Posterior cingulate gyrus (tissue), 11 donors: ENCODE measurements around the gene PRRC2C.
"Not testable (repeated sequence)": the region's sequence is repeated elsewhere in the genome, so short reads cannot be mapped to it uniquely, and the experiment has no call there.

Experiments used
- DNase-seq, 10 donors: peaks; one replicate each; pipeline versions ENCODE4 v3.0.0 to v3.0.0-alpha.2; 2020 to 2021; ENCODE audit warnings: mixed read lengths in 3 of 10
- intact Hi-C: fragments of 100-400 bp; cut with DNase I; formaldehyde crosslinking; loops from one replicate; pipeline ENCODE4 v1.15.1; 2023

PRRC2C gene

DNA sequence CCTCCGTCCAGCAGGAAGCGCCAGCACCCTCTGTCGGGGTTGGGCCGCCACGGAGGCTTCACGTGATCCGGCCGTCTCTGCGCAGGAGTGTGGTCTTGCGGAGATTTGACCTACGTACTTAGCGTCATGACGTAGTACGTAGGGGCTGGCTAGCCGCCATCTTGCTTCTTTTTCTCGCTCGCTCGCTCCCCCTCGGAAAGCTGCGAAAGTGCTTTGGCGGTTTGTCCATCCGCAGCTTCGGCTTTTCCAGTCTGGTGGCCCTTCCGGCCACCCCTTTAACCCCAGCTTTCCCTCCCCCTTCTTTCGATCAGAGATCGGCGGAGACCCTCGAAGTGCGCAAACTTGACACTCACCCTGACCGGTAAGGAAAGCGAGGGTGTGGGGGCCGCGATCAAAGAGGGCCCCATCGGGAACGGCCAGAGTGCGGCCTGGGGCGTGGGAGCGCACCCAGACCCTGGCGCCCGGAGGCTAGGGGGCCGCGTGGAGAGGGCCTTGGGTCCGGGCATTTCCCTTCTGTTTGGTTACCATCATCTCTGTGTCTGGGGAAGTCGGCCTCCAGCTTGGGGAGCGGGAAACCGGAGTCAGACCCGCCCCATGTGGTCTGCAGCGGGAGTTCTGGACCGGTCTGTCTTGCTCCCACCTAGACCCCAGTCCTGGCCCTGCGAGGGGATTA lies at the start of gene PRRC2C:
PRRC2C (plus strand) TSS at position 156 of the 673 bp plus-strand sequence. CDS start 26,559 bp downstream, outside the sequence.
- DNase-seq: peak; percentile 95 to 99 (median 97)
- intact Hi-C loops: loop anchor here (1.0 to 10.0 kb wide), 3 partner anchors 257 to 1047 kb away; partner anchors contain the start of genes SUCO and VAMP4

DNA sequence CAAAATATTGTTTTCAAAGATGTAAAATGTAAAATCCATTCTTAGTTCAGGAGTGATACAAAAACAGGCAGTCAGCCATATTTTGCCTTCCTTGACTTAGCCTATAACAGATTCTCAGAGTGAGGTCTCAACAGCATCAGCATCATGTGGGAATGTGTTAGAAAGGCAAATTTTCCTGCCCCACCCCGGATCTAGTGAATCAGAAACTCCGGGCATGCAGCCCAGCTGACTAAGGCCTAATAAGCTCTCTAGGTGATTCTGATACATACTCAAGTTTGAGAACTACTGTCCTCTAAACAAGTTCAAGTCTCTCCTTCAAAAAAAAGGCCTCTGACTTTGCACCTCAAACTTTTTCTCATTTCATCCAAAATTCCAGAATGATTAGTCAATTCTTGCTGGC lies 46.9 kb upstream of the PRRC2C start:
- DNase-seq: no peak
- intact Hi-C loops: no loop called here

DNA sequence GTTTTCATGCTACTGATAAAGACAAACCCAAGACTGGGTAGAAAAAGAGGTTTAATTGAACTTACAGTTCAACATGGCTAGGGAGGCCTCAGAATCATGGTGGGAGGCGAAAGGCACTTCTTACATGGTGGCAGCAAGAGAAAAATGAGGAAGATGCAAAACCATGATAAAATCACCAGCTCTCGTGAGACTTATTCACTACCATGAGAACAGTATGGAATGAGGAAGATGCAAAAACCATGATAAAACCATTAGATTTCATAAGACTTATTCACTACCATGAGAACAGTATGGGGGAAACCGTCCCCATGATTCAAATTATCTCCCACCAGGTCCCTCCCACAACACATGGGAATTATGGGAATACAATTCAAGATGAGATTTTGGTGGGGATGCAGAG lies 45.1 kb upstream of the PRRC2C start:
- DNase-seq, intact Hi-C loops: not testable (repeated sequence)

DNA sequence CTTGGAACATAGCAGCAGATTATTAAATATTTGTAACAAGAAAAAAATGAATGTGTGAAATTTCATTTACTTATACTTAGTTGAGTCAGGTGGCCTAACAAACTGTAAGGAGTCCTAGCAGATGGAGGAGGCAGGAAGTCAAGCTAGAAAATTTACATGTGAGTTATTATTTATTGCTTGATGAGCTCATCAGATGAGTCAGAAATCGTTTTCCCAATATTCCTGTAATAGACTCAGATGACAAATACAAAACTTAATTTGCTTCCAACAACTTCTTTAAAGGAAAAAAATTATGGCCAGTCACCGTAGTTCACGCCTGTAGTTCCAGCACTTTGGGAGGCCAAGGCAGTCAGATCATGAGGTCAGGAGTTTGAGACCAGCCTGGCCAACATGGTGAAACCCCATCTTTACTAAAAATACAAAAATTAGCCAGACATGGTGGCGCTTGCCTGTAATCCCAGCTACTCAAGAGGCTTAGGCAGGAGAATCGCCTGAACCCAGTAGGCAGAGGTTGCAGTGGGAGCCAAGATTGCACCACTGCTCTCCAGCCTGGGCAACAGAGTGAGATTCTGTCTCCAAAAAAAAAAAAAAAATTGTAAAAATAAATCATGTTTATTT lies 43.9 kb upstream of the PRRC2C start:
- DNase-seq, intact Hi-C loops: not testable (repeated sequence)

DNA sequence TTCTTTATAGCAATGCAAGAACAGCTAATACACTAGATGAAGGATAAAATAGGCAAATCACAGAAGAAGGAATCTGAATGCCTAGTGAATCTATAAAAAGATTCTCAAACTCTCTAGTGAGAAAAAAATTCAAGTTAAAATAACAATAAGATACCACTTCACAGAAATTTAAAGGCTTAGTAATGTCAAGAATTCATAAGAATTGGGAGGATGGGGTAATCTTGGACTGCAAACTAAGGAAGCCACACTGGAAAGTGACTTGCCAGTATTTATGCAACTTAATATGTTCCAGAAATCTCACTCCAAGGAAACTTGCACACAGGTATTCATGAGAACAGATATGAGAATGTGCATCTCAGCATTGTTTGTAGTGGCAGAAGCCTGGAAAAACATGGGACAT lies 38.9 kb upstream of the PRRC2C start:
- no peak for DNase-seq
- intact Hi-C loops: no loop called here

DNA sequence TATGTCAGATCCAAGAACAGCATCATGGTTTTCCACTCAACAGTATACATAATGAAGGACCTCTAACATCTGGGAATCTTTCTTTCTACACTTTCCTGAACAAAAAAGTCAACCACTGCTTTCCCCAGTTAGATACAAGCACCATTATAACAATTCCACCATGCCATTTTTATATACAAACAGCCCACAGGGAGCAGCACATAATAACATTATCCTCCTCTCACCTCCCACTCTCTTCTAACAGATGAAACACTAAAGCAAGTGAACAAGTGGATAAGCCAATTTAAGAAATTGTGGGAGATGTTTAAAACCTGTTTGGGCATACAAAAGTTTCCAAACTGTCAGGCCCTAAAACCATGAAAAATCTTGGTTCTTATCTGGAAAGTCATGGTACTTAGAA lies 29.4 kb upstream of the PRRC2C start:
- intact Hi-C loops: no loop called here
- DNase-seq: no peak

DNA sequence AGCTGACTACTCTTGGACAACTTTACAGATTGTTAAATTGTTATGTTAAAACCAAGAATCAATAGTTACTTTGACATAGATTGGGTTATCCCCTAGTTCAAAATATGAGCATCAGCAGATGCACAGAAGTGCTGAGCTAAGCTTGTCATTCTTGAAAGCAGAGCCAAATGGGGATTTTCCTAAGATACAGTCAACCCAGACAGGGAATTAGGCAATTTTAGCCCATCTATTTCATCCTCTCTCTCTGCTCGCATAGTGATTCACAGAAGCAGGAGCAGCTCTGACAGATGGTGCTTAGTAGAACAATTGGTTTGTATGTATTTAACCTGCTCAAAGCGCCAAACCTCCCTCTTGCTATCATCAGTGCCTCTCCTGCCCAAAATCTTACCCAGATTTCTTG lies 27.9 kb upstream of the PRRC2C start:
- intact Hi-C loops: no loop called here
- DNase-seq: no peak

DNA sequence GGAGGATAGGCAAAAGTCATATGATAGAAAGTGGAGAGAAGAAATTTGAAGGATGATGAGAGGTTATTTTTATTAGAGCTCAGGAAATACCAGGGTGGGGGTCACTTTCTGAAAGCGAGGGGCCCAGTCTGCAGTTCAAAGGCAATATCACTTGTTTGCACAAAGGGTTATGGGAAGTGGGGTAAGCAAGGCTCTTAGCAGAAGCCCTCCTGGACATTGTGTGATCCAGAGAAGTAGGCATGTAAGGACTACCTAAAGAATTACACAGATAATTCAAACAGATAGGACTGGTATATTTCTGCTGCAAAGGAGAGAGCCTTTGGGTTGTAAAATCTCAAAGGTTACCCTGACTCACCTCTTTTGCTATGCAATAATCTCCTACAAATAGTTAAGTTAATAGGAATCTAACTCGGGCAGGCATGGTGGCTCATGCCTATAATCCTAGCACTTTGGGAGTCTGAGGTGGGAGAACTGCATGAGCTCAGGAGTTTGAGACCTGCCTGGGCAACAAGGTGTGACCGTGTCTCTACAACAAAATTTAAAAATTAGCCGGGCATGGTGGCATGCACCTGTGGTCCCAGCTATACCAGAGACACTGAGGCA lies 25.2 kb upstream of the PRRC2C start:
- no peak for DNase-seq
- intact Hi-C loops: no loop called here

DNA sequence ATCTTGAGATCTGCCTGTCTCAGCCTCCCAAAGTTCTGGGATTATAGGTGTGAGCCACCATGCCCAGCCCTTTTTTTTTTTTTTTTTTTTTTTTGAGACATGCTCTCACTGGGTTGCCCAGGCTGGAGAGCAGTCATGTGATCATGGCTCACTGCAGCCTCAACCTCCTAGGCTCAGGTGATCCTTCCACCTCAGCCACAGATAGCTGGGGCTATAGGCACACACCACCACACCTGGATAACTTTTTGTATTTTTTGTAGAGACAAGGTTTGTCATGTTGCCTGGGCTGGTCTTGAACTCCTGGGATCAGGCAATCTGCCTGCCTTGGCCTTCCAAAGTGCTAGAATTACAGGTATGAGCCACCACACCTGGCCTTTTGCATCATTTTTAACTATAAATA lies 17.7 kb upstream of the PRRC2C start:
- intact Hi-C loops: no loop called here
- DNase-seq: no peak

DNA sequence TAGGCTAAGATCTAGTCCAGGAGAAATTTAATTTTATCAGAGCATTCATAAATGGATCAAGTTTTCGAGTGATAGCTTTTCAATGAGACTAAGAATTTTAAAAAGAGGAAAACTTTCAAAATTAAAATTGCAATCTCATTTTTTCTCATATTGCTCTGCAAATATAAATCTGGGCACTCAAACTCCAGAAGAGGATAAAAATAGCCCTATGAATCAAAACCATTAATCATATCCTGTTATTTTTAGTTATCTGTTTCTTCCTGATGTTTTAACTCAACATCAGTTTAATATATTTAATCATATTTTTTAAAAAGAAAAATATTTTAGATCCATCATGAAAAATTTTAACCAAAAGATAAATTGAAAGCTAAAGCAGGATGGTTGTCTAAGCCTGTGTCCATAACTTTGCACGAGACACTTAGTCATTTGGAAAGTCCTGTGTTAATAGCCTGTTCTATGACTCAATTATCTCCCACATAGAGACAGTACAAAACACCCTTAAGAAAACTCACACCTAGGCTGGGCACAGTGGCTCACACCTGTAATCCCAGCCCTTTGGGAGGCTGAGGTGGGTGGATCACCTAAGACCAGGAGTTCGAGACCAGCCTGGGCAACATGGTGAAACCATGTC lies 17.1 kb upstream of the PRRC2C start:
- intact Hi-C loops: no loop called here
- no peak for DNase-seq

DNA sequence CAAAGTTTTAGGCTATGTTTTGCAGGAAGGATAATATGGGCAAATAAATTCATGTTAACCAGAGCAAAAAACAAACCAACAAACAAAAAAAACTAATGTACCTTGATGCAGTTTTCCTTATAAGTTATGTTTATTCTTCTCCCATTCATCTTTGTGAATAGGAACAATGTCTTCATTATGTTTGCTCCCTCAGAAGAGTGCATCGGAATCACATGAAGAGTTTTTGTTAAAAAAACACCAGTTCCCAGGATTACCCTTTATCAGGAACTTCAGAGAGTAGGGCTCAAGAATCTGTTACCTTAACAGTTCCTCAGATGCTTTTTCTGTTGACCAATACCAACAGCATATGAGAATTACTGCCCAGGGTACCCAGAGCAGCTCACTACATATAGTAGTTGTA lies 14.6 kb upstream of the PRRC2C start:
- intact Hi-C loops: no loop called here

DNA sequence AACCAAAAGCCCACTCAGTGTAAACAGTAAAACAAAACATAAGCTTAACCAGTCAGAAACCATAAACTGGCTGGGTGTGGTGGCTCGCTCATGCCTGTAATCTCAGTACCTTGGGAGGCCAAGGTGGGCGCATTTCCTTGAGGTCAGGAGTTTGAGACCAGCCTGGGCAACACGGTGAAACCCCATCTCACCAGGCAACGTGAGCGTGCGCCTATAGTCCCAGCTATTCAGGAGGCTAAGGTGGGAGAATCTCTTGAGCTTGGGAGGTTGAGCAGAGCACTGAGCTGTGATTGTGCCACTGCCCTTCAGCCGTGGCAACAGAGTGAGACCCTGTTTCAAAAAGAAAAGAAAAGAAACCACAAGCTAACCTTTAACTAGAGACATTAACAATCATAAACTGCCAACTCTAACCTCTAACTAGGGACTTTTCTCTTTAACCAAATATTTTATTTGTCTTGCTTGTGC lies 13.1 kb upstream of the PRRC2C start:
- DNase-seq: no peak
- intact Hi-C loops: no loop called here

More for the DNA sequence above, 14.6 kb upstream of the PRRC2C start:
- no peak for DNase-seq

DNA sequence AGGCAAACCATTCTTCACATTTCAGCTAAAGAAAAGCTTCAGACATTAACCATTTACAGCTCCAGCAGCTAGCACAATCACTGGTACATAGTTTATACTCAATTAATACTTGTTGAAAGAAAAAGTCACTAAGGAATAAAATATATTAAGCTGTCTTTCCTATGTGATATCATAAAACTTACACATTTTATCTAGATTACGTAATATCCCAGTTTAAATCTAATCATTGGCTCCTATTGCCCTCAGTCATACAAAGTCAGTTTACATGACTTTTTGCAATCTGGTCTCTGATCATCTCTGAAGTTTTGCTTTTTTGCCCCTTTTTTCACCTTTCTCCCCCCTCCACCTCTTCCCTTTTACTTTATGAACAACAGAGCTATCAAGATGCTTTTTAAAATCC lies 8.5 kb upstream of the PRRC2C start:
- DNase-seq: no peak

DNA sequence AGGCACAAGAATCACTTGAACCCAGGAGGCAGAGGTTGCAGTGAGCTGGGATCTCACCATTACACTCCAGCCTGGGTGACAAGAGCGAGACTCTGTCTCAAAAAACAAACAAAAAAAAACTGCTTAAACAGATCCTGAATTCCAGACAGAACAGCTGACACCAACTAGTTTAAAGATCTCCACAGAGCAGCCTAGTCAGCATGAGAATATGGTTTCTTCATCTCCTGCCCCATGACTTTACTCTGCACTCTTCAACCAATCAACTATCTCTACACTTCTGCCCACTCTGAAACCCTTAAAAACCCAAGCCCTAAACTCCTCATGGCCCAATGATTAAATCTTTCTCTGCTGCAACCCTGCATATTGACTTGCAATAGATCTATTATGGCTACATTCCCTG lies 7.5 kb upstream of the PRRC2C start:
- DNase-seq: no peak
- intact Hi-C loops: no loop called here

More for the DNA sequence above, 8.5 kb upstream of the PRRC2C start:
- intact Hi-C loops: no loop called here

DNA sequence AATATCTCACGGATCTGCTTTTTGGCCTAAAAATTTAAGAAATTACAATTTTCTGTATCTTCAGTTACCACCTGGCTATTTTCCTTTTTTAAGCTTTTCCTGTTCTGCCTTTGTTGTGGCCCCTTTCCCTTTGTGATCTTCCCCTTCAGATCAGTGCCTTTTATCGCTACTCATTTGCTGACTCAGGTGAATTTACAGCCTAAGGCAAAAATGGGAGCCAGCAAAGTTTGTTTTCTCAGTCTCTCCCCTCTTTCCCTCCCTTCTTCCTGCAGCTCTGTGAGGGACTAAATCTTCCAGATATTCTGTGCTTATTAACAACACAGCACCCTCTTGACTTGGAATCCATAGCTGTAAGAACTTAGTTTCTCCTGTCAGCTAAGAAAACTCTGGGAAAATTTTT lies 5.3 kb upstream of the PRRC2C start:
- intact Hi-C loops: loop anchor here (10.0 kb wide), 1 partner anchor 505 kb away; no protein-coding TSS in a partner anchor
- DNase-seq: no peak

DNA sequence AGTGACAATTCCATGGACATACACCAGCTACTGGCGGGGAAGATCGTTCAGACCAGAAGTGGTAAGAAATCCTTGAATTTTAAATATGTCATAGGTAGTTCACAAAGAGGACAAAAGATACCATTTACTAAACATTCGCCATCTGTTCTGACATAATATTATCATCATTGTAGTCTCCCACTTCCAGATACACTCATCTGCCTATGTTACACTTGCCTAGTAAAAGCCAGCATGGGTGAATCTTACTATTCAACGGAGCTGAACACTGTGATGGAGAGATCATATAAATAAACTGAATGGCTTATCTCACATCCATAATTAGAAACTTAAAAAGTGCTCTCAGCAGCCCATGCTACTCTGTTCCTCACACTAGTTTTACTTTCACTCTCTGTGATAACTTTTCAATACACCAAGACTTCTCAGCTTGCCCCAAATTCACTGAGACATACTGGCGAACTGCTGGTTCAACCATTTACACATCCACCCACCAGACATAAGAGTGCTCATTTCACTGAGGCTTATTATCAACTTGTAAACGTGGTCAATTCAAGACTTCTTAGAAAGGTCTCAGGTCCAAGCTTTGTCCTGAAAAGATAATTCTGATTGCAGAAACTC lies 463 bp upstream of the PRRC2C start:
- DNase-seq: no peak
- intact Hi-C loops: loop anchor here (1.0 to 10.0 kb wide), 3 partner anchors 257 to 1047 kb away; partner anchors contain the start of genes SUCO and VAMP4

DNA sequence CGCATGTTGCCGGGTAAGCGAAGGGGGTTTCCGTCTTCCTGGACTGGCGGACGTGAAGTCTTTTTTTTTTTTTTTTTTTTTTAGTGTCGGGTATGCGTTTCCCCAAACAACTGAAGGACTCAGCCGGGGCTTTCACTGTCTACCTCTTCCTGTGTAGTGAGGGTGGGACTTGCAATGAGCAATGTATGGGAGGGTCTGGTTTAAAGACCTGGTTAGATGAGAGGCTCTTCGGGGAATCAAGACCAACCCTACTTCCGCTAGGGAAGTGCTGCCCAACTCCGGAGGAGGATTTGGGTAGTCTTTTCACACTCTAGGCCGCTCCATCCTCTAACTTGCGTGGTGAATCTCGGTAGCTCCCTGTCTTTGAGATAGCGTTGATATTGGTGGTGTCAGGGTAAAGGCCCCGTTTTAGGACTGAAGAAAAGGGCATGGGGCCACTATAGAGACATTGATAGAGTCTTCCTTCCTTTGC lies 754 bp downstream of the PRRC2C start:
- intact Hi-C loops: loop anchor here (5.0 to 10.0 kb wide), 2 partner anchors 499 to 1046 kb away; partner anchors contain the start of gene SUCO

DNA sequence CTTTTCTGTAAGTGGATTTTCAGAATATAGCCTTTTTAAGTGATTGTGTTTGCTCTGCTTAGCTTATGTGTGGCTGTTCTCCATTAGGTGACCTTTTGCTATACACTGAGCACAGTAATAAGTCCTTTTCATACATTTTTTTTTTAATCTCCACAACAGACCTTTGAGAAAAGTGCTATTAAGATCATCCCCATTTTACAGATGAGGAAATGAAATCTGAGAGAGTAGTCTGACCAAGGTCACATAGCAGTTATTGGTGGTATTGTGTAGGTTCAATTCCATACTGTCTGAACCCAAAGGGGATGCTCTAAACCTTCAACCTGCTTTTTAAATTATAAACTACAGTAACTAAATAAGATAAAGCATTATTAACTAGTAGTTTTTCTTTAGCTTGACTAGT lies 1.7 kb downstream of the PRRC2C start:
- intact Hi-C loops: loop anchor here (5.0 to 10.0 kb wide), 2 partner anchors 498 to 1045 kb away; partner anchors contain the start of gene SUCO
- no peak for DNase-seq

More for the DNA sequence above, 754 bp downstream of the PRRC2C start:
- DNase-seq: peak in 2 of 10 donors; percentile 10 to 16

DNA sequence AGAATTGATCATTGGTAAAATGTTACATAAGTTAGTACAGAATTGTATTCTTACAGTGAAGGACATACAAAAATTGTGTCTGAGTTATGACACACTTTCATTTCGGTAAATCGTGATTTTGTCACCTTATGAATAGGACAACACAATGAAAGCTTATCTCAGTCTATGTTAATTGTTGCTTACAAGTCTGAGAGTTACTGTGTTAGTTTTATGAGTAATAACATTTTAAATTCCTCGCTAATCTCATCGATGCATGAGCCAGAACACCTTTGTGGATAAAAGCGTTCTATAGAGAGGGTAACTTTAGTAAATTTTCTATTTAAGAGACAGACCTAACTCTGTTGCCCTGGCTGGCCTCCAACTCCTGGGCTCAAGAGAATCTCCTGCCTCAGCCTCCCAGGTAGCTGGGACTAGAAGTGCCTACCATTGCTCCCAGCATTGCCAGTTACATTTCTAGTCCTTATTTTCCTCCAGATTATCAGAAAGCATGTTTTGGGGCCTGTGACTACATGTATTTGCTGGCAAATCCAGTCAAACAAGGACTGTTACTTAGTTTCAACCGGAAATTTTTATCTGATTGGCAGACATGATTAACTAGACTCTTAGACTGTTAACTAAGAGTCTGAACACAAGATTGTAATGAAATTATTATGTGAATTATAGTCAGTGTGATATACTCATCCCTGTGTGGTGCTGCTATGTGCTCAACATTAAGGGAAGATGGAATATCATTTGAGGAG lies 3.0 kb downstream of the PRRC2C start:
- intact Hi-C loops: loop anchor here (5.0 to 10.0 kb wide), 2 partner anchors 496 to 1044 kb away; partner anchors contain the start of gene SUCO
- no peak for DNase-seq
